GM12874 (cell line): Measurements from ENCODE around the gene FNDC3B.

Experiments
- TF ChIP-seq, protein P1 (sequence below): IDR thresholded peaks from 2 replicates; pipeline ENCODE4 v1.5.1; 2011; ENCODE audit warnings: low read depth, mild to moderate bottlenecking, control low read depth, low read length, moderate library complexity; ENCODE audit not compliant: insufficient read depth

The FNDC3B gene

GRCh38 chr3:172079326-172079976 is 40.1 kb downstream of the FNDC3B start:
- TF ChIP-seq, protein P1, sequence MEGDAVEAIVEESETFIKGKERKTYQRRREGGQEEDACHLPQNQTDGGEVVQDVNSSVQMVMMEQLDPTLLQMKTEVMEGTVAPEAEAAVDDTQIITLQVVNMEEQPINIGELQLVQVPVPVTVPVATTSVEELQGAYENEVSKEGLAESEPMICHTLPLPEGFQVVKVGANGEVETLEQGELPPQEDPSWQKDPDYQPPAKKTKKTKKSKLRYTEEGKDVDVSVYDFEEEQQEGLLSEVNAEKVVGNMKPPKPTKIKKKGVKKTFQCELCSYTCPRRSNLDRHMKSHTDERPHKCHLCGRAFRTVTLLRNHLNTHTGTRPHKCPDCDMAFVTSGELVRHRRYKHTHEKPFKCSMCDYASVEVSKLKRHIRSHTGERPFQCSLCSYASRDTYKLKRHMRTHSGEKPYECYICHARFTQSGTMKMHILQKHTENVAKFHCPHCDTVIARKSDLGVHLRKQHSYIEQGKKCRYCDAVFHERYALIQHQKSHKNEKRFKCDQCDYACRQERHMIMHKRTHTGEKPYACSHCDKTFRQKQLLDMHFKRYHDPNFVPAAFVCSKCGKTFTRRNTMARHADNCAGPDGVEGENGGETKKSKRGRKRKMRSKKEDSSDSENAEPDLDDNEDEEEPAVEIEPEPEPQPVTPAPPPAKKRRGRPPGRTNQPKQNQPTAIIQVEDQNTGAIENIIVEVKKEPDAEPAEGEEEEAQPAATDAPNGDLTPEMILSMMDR: no peak

- TF ChIP-seq, protein P1: no peak
Observed at GRCh38 chr3:172080503-172080902, 41.1 kb downstream of the FNDC3B start.

GRCh38 chr3:172082269-172082668 is 42.9 kb downstream of the FNDC3B start:
- TF ChIP-seq, protein P1: no peak

DNA sequence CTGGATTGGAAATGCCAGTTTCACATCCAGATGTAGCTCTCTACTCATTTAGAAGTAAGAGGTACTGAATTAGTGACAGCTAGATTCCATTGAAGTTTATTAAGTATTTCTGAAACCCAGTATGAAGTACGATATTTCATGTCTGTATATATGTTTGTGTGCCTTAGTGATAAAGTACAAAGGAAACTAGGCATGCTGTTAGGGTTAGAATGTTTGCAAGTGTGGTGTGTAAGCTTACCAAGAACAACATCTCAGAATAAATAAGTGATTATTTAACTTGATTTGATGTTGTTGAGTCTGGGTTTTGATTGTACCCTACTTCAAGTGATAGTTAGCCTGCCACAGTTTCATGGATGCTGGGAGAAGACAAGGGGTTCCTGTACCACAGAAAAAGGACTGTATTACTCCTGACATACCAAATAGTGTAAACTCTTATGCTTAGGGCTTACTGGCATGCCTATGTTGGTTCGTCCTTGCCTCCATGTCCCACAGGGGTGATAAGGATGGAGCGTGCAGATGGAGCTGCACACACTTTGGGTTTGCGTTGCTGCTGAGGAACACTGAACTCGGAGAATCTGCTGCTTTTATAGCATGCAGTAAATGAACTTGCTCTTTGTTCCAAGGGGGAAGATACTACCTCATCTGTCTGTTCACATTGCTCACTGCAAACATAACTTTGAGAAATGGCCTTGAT is 43.6 kb downstream of the FNDC3B start:
- TF ChIP-seq, protein P1: no peak

GRCh38 chr3:172083995-172084409 is 44.6 kb downstream of the FNDC3B start:
- TF ChIP-seq, protein P1: no peak

DNA sequence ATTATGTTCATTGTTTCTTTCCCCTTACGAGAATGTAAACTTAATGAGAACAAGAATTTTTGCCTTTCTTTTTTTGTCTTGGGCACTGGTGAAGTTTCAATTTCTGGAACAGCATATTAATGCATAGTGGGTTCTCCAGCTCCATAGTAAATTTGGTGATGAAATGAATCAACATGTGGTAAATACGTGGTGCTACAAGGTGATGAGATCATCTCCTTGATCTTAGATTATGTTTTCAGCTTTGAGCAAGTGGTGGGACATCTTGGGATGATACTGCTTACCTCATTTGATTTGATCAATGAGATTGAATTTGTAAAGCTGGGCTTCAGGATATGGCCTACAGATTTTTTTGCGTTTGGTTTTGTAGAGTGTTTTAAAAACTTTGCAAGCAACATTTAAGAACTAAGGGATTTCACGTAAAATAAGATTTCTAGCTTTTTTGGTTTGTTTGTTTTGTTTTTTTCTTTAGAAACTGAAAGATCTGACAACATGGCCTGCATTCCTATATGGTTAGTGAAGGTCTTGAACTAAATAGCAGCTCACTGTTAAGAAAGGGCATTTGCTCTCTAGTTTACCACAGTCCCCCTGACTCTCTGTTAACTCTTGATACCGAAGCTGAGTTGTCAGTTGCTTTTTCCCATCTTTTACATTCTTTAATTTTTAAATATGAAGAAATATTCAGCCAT is 45.6 kb downstream of the FNDC3B start:
- TF ChIP-seq, protein P1: no peak

DNA sequence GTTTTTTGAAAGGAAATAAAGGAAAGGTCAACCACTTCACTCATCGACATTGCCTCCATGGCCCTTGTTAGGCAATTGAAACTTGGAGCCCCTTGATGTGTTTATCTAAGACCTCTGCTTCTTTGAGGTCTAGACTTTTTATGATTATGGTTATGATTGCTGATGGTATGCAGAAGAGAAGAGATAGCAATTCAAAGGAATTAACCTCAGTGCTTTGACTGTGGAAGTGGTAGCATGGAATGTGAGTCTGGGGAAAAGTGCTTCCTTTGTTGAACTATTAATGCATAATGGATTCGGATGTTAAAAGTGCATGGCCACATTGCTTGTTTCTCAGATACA is 46.1 kb downstream of the FNDC3B start:
- TF ChIP-seq, protein P1: no peak
